ENCODE data around the gene PLEKHJ1.
A peak's percentile ranks its signal among the peaks of the same experiment; 100 is the strongest.

GRCh38 chr19:2236064-2236313, 140 bp downstream of the PLEKHJ1 start:
- TF ChIP-seq, protein P1, sequence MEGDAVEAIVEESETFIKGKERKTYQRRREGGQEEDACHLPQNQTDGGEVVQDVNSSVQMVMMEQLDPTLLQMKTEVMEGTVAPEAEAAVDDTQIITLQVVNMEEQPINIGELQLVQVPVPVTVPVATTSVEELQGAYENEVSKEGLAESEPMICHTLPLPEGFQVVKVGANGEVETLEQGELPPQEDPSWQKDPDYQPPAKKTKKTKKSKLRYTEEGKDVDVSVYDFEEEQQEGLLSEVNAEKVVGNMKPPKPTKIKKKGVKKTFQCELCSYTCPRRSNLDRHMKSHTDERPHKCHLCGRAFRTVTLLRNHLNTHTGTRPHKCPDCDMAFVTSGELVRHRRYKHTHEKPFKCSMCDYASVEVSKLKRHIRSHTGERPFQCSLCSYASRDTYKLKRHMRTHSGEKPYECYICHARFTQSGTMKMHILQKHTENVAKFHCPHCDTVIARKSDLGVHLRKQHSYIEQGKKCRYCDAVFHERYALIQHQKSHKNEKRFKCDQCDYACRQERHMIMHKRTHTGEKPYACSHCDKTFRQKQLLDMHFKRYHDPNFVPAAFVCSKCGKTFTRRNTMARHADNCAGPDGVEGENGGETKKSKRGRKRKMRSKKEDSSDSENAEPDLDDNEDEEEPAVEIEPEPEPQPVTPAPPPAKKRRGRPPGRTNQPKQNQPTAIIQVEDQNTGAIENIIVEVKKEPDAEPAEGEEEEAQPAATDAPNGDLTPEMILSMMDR (conservative IDR thresholded peaks at IDR 0.05): no peak
- 0 out of 2 replicates have a peak, but pooled peaks have one; percentile 0 for TF ChIP-seq ZFX (IDR thresholded peaks at IDR 0.05)

Data from C4-2B (cell line).